ENCODE measurements around the gene PRTG.
"Not testable (repeated sequence)": the region's sequence is repeated elsewhere in the genome, so short reads cannot be mapped to it uniquely, and the experiment has no call there.

The PRTG gene

GRCh38 chr15:55741833-55742497 lies 987 bp downstream of the PRTG start:
- peak in 1 of 2 donors; percentile 5 for DNase-seq

- no peak for DNase-seq
Observed at GRCh38 chr15:55740981-55741832, 1.7 kb downstream of the PRTG start.

GRCh38 chr15:55740359-55740878 lies 2.5 kb downstream of the PRTG start:
- no peak for DNase-seq

GRCh38 chr15:55739641-55740040 lies 3.3 kb downstream of the PRTG start:
- no peak for DNase-seq

GRCh38 chr15:55738715-55739114 lies 4.2 kb downstream of the PRTG start:
- DNase-seq: no peak

- DNase-seq: no peak
Observed at GRCh38 chr15:55737373-55737772, 5.6 kb downstream of the PRTG start.

- no peak for DNase-seq
Observed at GRCh38 chr15:55736756-55737155, 6.2 kb downstream of the PRTG start.

GRCh38 chr15:55734641-55735040 lies 8.3 kb downstream of the PRTG start:
- DNase-seq: no peak

GRCh38 chr15:55733461-55733860 lies 9.5 kb downstream of the PRTG start:
- not testable (repeated sequence) for DNase-seq

GRCh38 chr15:55721554-55722185 lies 21.3 kb downstream of the PRTG start:
- no peak for DNase-seq

- DNase-seq: no peak
Observed at GRCh38 chr15:55715355-55716076, 27.4 kb downstream of the PRTG start.

GRCh38 chr15:55714064-55714463 lies 28.9 kb downstream of the PRTG start:
- DNase-seq: no peak

- DNase-seq: no peak
Observed at GRCh38 chr15:55712363-55712762, 30.6 kb downstream of the PRTG start.

- no peak for DNase-seq
Observed at GRCh38 chr15:55710286-55710685, 32.7 kb downstream of the PRTG start.

- no peak for DNase-seq
Observed at GRCh38 chr15:55709458-55709857, 33.5 kb downstream of the PRTG start.

GRCh38 chr15:55708720-55709119 lies 34.2 kb downstream of the PRTG start:
- no peak for DNase-seq

GRCh38 chr15:55707951-55708350 lies 35.0 kb downstream of the PRTG start:
- no peak for DNase-seq

- DNase-seq: no peak
Observed at GRCh38 chr15:55707518-55707917, 35.4 kb downstream of the PRTG start.

GRCh38 chr15:55703873-55704301 lies 39.1 kb downstream of the PRTG start:
- DNase-seq: no peak

- DNase-seq: no peak
Observed at GRCh38 chr15:55700876-55701275, 42.1 kb downstream of the PRTG start.

GRCh38 chr15:55698653-55699052 lies 44.3 kb downstream of the PRTG start:
- no peak for DNase-seq

- DNase-seq: no peak
Observed at GRCh38 chr15:55696221-55696620, 46.7 kb downstream of the PRTG start.

GRCh38 chr15:55695432-55695831 lies 47.5 kb downstream of the PRTG start:
- DNase-seq: no peak

All from activated CD4-positive, alpha-beta T cell treated with anti-CD3 and anti-CD28 coated beads for 4 hours (primary cell).